K562 (cell line): ENCODE results near the gene RARA. TPM values are rescaled to one million over a fixed set of nuclear protein-coding genes. Genes with fewer than 3 reads are reported as not detected.

ENCODE experiments used
- ATAC-seq: fragments of 200-7000 bp; cut with Tn5 transposase; 3 replicates; pipeline ENCODE4 v1.9.1; 2020; ENCODE audit warnings: moderate library complexity
- BruUV-seq: library from RNA; stranded (reverse); fragments of 400-500 nt; replicated peaks from 2 replicates; lab custom pipeline; 2021; lab: Mats Ljungman, UMichigan
- CTCF ChIA-PET: fragments of 300-600 bp; formaldehyde crosslinking; extraction: SDS; loops from one replicate; lab custom pipeline; 2021; ENCODE audit warnings: low intra/inter-chr PET ratio; lab: Yijun Ruan, JAX
- POLR2A ChIA-PET: fragments of 300-600, 350-650 bp; sonication (Branson Sonifier 250); formaldehyde crosslinking; extraction: SDS; loops from one replicate; lab custom pipeline; 2021; ENCODE audit warnings: antibody characterized with exemption, inconsistent platforms; lab: Yijun Ruan, JAX
- DNase-seq, 4 experiments: peaks; one replicate each; pipeline versions ENCODE4 v3.0.0 to v3.0.0-alpha.2; 2011 to 2018; ENCODE audit warnings: low spot score in 3 of 4, mixed read lengths in 3 of 4; ENCODE audit errors: extremely low read depth in 1 of 4
- FAIRE-seq: peaks from 2 replicates; lab custom pipeline; 2011; peaks lifted over from hg19 to GRCh38; lab: Jason Lieb, UNC
- H2AFZ ChIP-seq: 2 replicates; pipeline ENCODE4 v1.6.0; 2011; ENCODE audit warnings: low read depth, low read length, control low read depth, inconsistent platforms
- H3K27ac ChIP-seq: fragments of 200-600 bp; 3 replicates; pipeline ENCODE4 v1.8.0; 2011; ENCODE audit warnings: low read depth, mild to moderate bottlenecking, control low read depth, inconsistent platforms, low read length, moderate library complexity, mixed read lengths; ENCODE audit errors: extremely low read depth
- H3K27me3 ChIP-seq, 2 experiments: fragments of 300-600 bp in 1 of 2; 2 replicates in 1 of 2; 3 replicates in 1 of 2; pipeline versions ENCODE4 v1.6.0 to v1.8.0; 2011; ENCODE audit warnings: inconsistent platforms in 2 of 2, low read length in 2 of 2, mild to moderate bottlenecking in 1 of 2, mixed read lengths in 1 of 2, moderate library complexity in 1 of 2; ENCODE audit not compliant: control insufficient read depth in 2 of 2, insufficient read depth in 2 of 2
- H3K36me3 ChIP-seq: fragments of 300-600 bp; 3 replicates; pipeline ENCODE4 v1.8.0; 2011; ENCODE audit warnings: mild to moderate bottlenecking, low read length, inconsistent platforms; ENCODE audit not compliant: control insufficient read depth, insufficient read depth
- H3K4me1 ChIP-seq, 2 experiments: fragments of 200-600 bp in 1 of 2; replicated peaks in 1 of 2; 2 replicates in 1 of 2; 3 replicates in 1 of 2; pipeline versions ENCODE4 v1.5.1 to v1.8.0; 2011; ENCODE audit warnings: inconsistent platforms in 2 of 2, low read length in 2 of 2, mild to moderate bottlenecking in 1 of 2, mixed read lengths in 1 of 2, moderate library complexity in 1 of 2; ENCODE audit not compliant: control insufficient read depth in 2 of 2, insufficient read depth in 2 of 2
- H3K4me2 ChIP-seq: 2 replicates; pipeline ENCODE4 v1.6.1; 2011; ENCODE audit warnings: low read length, control low read depth, inconsistent platforms, mixed read lengths; ENCODE audit not compliant: insufficient read depth
- H3K4me3 ChIP-seq: fragments of 200-600 bp; sonication (generic), shearing (Covaris generic); 2 replicates; pipeline ENCODE4 v1.5.1; 2016; ENCODE audit warnings: control low read depth, inconsistent platforms
- H3K79me2 ChIP-seq: fragments of 200-600 bp; 3 replicates; pipeline ENCODE4 v1.8.0; 2011; ENCODE audit warnings: low read length, inconsistent platforms; ENCODE audit not compliant: control insufficient read depth, insufficient read depth
- H3K9ac ChIP-seq, 2 experiments: 2 replicates each; pipeline versions ENCODE4 v1.6.0 to v1.6.1; 2011; ENCODE audit warnings: low read depth in 2 of 2, low read length in 2 of 2, control low read depth in 1 of 2, inconsistent platforms in 1 of 2, mild to moderate bottlenecking in 1 of 2, mixed read lengths in 1 of 2; ENCODE audit not compliant: insufficient read depth in 1 of 2
- H3K9me1 ChIP-seq: one replicate; pipeline ENCODE4 v1.6.0; 2011; ENCODE audit warnings: inconsistent platforms, mild to moderate bottlenecking, low read length, moderate library complexity; ENCODE audit not compliant: control insufficient read depth, insufficient read depth
- H3K9me3 ChIP-seq: replicated peaks from 2 replicates; pipeline ENCODE4 v1.5.1; 2011; ENCODE audit warnings: low read depth, low read length, inconsistent platforms; ENCODE audit not compliant: control insufficient read depth, insufficient read depth
- H4K20me1 ChIP-seq: replicated peaks from 2 replicates; pipeline ENCODE4 v1.6.1; 2011; ENCODE audit warnings: low read length, inconsistent platforms, mixed read lengths; ENCODE audit not compliant: control insufficient read depth, insufficient read depth
- CHD7 ChIP-seq: fragments of 200-600 bp; sonication (generic); IDR thresholded peaks from one replicate; pipeline ENCODE4 v1.6.1; 2012; ENCODE audit warnings: mild to moderate bottlenecking, low read depth, low read length, inconsistent platforms
- ERF ChIP-seq: fragments of 450-650 bp; formaldehyde crosslinking; IDR thresholded peaks from 2 replicates; pipeline ENCODE4 v1.4.0; 2020; ENCODE audit warnings: mild to moderate bottlenecking, mixed read lengths
- MYBL2 ChIP-seq, 2 experiments: fragments of 450-650 bp in 1 of 2; sonication (generic) in 1 of 2; formaldehyde crosslinking in 1 of 2; IDR thresholded peaks; 2 replicates each; pipeline versions ENCODE4 v1.6.1 to v1.8.1; 2017 to 2022; ENCODE audit warnings: borderline replicate concordance in 1 of 2, inconsistent platforms in 1 of 2, low read depth in 1 of 2, mild to moderate bottlenecking in 1 of 2, missing genetic modification reagents in 1 of 2, moderate library complexity in 1 of 2
- WGBS: fragments of 100-300 bp; shearing (Covaris generic); methylation state at CpG from one replicate; pipeline ENCODE4 v1.1.6; 2016; ENCODE audit warnings: low coverage, mixed read lengths; ENCODE audit not compliant: insufficient coverage; ENCODE audit errors: missing lambda C conversion rate; 5-methylcytosine and 5-hydroxymethylcytosine counted together
- in situ Hi-C: fragments of 300-500 bp; cut with MboI; formaldehyde crosslinking; loops from 4 replicates; pipeline ENCODE4 v1.15.0; 2018; ENCODE audit warnings: inconsistent platforms, mixed read lengths
- intact Hi-C: fragments of 100-400 bp; cut with micrococcal nuclease; formaldehyde crosslinking; loops from 2 replicates; pipeline ENCODE4 v1.14.2; 2022
- polyA plus RNA-seq, 8 experiments: library from polyadenylated mRNA; depleted of rRNA in 4 of 8; stranded (reverse) in 5 of 8; unstranded in 3 of 8; fragments of >200 nt; fragmentation: Nextera tagmentation in 2 of 8; fragmentation: Illumina TruSeq in 1 of 8; extraction: Ambion mirVana in 2 of 8; extraction: Trizol in 1 of 8; gene quantifications; 2 replicates each; pipeline versions ENCODE4 v1.2.1 to v1.2.3, GENCODE V29; 2011 to 2014; ENCODE audit warnings: inconsistent platforms in 1 of 8, missing spikeins in 1 of 8
- total RNA-seq, 7 experiments: library from RNA; depleted of rRNA in 6 of 7; stranded (reverse); fragments of >200 nt in 6 of 7; fragmentation: Illumina TruSeq in 2 of 7; extraction: Trizol in 2 of 7; gene quantifications; 2 replicates each; pipeline versions ENCODE4 v1.2.1 to v1.2.3, GENCODE V29; 2011 to 2021; ENCODE audit warnings: low replicate concordance in 1 of 7

RARA gene
- total and polyA plus RNA-seq, 9 of the 15 experiments (the other 6 are each of a cell fraction or from before 2014, with no cell fraction given) = 0.10 to 28.0 (median 7.9) TPM

GRCh38 chr17:40326832-40327199, 17.8 kb downstream of the RARA start:
- FAIRE-seq (no peak), DNase-seq (no peak), ATAC-seq (no peak)
- peaks cover 15% of the 10 kb centered on the region; the same call in 1 of the 3 replicates for H3K36me3 ChIP-seq
- WGBS = 90% methylated on average over 1 of the region's 1 CpG
- no peak overlapping the region for H3K4me2 ChIP-seq
- no peaks in the 10 kb centered on the region for H3K9me3 ChIP-seq
- no peaks in the 10 kb centered on the region for H3K27me3 ChIP-seq
- H3K79me2 ChIP-seq = peaks cover 75% of the 10 kb centered on the region
- peaks cover 6% of the 10 kb centered on the region for H3K9me1 ChIP-seq
- POLR2A ChIA-PET = interaction anchor here (1.3 to 1.4 kb wide), 3 partner anchors 8 to 35 kb away, joined by 3 to 4 read pairs (median 4); no protein-coding TSS in a partner anchor
- peak overlapping the region in 1 of 2 experiments; percentile 56; a peak in 1 of 4 replicates for H3K9ac ChIP-seq
- in situ Hi-C loops = no loop called here
- H3K4me1 ChIP-seq = peaks cover 24 to 62% of the 10 kb centered on the region in 2 experiments
- intact Hi-C loops = no loop called here
- CTCF ChIA-PET = no interaction called here
- H4K20me1 ChIP-seq = peaks cover 7% of the 10 kb centered on the region
- no peak overlapping the region for H3K27ac ChIP-seq
- H2AFZ ChIP-seq = no peak overlapping the region
- no TSS peak for BruUV-seq
- H3K4me3 ChIP-seq = no peak overlapping the region
- TF ChIP-seq MYBL2 (IDR thresholded peaks at IDR 0.05; ENCODE audit: low read depth) = no peak
- TF ChIP-seq MYBL2 (CRISPR knock-in tag; IDR thresholded peaks at IDR 0.05; ENCODE audit: borderline replicate concordance) = no peak
- no peak for TF ChIP-seq CHD7
- TF ChIP-seq ERF (CRISPR knock-in tag) = no peak
